Kidney epithelial cell (primary cell): ENCODE data around the gene COL11A2. TPM values are rescaled to one million over a fixed set of nuclear protein-coding genes. Genes with fewer than 3 reads are reported as not detected.
"Not testable (repeated sequence)": the region's sequence is repeated elsewhere in the genome, so short reads cannot be mapped to it uniquely, and the experiment has no call there.

Source experiments
- DNase-seq: peaks from one replicate; pipeline ENCODE4 v3.0.0-alpha.2; 2010; ENCODE audit warnings: low read depth
- H3K27me3 ChIP-seq: 2 replicates; pipeline ENCODE4 v1.6.0; 2011; ENCODE audit warnings: low read length; ENCODE audit not compliant: control insufficient read depth, insufficient read depth
- H3K36me3 ChIP-seq: 2 replicates; pipeline ENCODE4 v1.5.1; 2011; ENCODE audit warnings: low read length; ENCODE audit not compliant: control insufficient read depth, insufficient read depth
- H3K4me3 ChIP-seq: 2 replicates; pipeline ENCODE4 v1.5.1; 2011; ENCODE audit warnings: low read depth, mild to moderate bottlenecking, control low read depth, low read length
- total RNA-seq: library from RNA; depleted of rRNA; stranded (reverse); fragments of >200 nt; gene quantifications from 2 replicates; pipeline ENCODE4 v1.2.3, GENCODE V29; 2015
- TF ChIP-seq, protein P1 (sequence below): IDR thresholded peaks from 2 replicates; pipeline ENCODE4 v1.5.1; 2011; ENCODE audit warnings: mild to moderate bottlenecking, moderate library complexity, low read length, control low read depth, inconsistent platforms; ENCODE audit not compliant: insufficient read depth, poor library complexity, severe bottlenecking

COL11A2 gene
- total RNA-seq, result 0.14 and 0.38 TPM in 2 replicates

DNA sequence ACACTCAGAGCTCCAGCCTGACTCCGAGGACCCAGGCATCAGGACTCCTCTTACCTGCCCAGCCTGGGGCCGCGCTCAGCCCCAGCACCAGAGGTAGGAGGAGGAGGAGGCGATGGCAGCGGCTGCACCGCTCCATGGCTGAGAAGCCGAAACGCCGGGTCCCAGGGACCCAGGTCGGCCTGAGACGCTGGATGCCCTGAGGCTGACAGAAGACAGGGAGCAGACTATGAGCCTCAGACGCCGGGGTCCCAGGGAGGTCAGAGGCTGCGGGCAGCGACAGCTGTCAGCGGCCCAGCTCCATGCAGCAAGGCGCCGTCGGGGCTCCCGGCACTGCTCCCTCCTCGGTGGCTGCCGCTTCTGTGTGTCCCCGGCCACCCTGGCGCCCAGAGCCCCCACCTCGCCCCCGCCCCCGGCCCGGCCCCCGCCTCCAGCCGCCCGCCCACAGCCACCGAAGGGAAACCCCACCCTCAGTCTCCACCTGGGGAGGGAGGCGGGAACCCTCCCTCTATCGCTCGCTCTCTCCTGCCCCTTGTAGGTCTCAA lies at the start of gene COL11A2:
COL11A2 (minus strand) TSS at position 363 of the 542 bp plus-strand sequence; CDS start at position 136, 227 bp downstream.
- TF ChIP-seq, protein P1, sequence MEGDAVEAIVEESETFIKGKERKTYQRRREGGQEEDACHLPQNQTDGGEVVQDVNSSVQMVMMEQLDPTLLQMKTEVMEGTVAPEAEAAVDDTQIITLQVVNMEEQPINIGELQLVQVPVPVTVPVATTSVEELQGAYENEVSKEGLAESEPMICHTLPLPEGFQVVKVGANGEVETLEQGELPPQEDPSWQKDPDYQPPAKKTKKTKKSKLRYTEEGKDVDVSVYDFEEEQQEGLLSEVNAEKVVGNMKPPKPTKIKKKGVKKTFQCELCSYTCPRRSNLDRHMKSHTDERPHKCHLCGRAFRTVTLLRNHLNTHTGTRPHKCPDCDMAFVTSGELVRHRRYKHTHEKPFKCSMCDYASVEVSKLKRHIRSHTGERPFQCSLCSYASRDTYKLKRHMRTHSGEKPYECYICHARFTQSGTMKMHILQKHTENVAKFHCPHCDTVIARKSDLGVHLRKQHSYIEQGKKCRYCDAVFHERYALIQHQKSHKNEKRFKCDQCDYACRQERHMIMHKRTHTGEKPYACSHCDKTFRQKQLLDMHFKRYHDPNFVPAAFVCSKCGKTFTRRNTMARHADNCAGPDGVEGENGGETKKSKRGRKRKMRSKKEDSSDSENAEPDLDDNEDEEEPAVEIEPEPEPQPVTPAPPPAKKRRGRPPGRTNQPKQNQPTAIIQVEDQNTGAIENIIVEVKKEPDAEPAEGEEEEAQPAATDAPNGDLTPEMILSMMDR, result no peak

DNA sequence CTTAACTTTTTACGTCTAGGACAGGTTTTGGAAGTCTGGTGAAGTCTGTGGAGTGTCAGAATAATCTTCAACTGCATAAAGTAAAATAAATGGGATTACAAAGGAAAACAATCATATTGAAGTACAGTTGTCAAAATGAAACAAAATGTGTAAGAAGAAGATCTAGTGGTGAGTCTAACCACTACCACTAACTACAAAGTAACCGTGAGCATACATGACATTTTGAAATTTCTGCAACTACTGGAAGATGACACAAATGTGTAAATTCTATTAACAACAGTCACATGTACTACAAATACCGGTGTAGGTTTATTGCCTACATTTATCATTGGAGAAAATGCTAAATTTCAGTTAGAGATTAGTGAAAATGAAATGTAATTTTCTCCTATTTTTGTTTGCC lies 49.7 kb upstream of the COL11A2 start:
- no peaks in the 10 kb centered on the region for H3K36me3 ChIP-seq
- TF ChIP-seq, protein P1, result no peak
- DNase-seq, result no peak
- peaks cover 2% of the 10 kb centered on the region for H3K27me3 ChIP-seq
- no peak overlapping the region for H3K4me3 ChIP-seq

More for the DNA sequence above, at the start of gene COL11A2:
- Histone ChIP-seq H3K27me3 (peaks cover 26% of the 10 kb centered on the region), H3K36me3 (peaks cover 2% of the 10 kb centered on the region), H3K4me3 (peak within 1 kb of the TSS; percentile 23)
- no peak for DNase-seq

DNA sequence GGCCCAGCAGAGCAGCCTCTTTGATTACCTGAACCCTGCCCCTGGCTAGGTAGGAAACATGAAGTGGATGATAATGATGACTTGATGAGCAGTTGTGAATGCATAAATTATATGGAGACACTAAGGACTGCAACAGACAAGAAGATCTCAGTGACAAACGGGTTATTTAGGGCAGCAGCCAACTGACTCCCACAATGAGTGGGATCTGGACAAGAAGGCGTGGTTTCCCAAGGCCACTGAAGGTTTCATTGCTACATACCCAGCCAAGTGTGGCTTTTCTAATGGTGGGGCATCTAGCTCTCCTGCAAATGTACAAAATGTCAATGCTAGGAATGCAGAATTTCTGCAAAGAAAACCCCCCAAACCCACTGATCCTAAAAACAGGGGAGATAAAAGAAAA lies 45.5 kb upstream of the COL11A2 start:
- Histone ChIP-seq H3K36me3 (no peaks in the 10 kb centered on the region), H3K27me3 (peaks cover 13% of the 10 kb centered on the region), H3K4me3 (no peak overlapping the region)
- DNase-seq, result no peak
- TF ChIP-seq, protein P1, result no peak

DNA sequence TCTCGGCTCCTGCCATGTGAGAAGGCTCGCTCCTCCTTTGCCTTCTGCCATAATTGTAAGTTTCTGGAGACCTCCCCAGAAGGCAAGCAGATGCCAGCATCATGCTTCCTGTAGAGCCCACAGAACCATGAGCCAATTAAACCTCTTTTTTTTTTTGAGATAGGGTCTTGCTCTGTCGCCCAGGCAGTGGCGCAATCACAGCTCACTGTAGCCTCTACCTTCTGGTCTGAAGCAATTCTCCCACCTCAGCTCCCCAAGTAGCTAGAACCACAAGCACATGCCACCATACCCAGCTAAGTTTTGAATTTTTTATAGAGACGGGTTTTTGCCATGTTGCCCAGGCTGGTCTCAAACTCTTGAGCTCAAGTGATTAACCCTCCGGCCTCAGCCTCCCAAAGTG lies 44.6 kb upstream of the COL11A2 start:
- no peaks in the 10 kb centered on the region for H3K36me3 ChIP-seq
- no peak for DNase-seq
- H3K4me3 ChIP-seq, result no peak overlapping the region
- TF ChIP-seq, protein P1, result no peak
- H3K27me3 ChIP-seq, result peaks cover 13% of the 10 kb centered on the region

DNA sequence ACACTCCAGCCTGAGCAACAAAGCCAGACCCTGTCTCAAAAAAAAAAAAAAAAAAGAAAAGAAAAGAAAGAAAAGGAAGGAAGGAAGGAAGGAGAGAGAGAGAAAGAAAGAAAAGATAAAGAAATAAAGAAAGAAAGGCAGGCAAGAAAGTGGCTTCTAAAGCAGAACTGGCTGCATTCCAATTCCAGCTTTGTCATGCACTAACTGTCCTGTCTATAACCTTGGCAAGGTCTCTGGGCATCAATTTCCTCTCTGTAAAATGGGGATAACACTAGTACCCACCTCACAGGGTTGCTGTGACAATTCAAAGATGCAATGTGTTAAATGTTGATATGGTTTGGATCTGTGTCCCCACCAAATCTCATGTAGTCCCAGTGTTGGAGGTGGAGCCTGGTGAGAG lies 44.1 kb upstream of the COL11A2 start:
- no peak overlapping the region for H3K4me3 ChIP-seq
- no peaks in the 10 kb centered on the region for H3K36me3 ChIP-seq
- TF ChIP-seq, protein P1, result no peak
- DNase-seq, result no peak
- peaks cover 13% of the 10 kb centered on the region for H3K27me3 ChIP-seq

DNA sequence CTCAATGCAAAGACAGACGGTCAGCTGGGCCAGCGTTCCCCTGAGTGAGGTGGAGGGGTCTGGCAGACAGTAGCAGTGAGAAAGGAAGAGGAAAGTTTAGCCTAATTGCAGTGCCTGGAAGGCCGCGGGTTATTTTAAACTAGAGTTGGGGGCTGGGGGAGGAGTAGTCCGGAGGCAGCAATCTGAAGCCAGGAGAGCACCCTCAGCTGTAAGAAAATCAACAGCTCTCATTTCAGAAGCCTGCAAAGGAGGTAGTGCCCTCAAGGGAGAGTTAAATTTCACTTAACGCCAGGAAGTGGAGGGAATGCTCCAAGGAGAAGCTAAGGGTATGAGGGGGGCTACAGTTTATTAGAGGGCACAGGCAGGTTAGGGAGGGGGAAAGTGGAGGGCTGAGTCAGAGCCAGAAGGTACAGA lies 43.0 kb upstream of the COL11A2 start:
- DNase-seq, result no peak
- TF ChIP-seq, protein P1, result no peak
- Histone ChIP-seq H3K36me3 (no peaks in the 10 kb centered on the region), H3K27me3 (peaks cover 13% of the 10 kb centered on the region), H3K4me3 (no peak overlapping the region)

DNA sequence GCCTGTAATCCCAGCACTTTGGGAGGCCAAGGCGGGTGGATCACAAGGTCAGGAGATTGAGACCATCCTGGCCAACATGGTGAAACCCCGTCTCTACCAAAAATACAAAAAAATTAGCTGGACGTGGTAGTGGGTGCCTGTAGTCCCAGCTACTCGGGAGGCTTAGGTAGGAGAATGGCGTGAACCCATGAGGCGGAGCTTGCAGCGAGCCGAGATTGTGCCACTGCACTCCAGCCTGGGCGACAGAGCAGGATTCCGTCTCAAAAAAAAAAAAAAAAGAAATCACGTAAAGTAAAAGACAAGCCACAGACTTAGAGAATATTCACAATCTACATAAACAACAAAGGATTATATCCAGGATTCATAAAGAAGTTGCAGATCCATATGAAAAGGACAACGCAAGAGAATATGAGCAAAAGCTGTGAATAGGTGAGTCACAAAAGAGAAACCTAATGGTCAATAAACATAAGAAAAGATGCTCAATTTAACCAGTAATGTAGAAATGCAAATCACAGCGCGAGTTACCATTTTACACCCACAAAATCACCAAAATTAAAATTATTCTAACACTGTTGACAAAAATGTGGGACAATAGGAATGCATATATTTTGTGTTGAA lies 34.3 kb upstream of the COL11A2 start:
- not testable (repeated sequence) for H3K36me3 ChIP-seq, H3K27me3 ChIP-seq, DNase-seq, H3K4me3 ChIP-seq
